GM23338 (cell line): ENCODE data around the gene VPS8. TPM values are rescaled to one million over a fixed set of nuclear protein-coding genes. Genes with fewer than 3 reads are reported as not detected.

Experiments
- ATAC-seq: fragments of 200-7000 bp; cut with Tn5 transposase; 3 replicates; pipeline ENCODE4 v1.9.1; 2020
- DNase-seq: peaks from one replicate; pipeline ENCODE4 v3.0.0-alpha.2; 2015; ENCODE audit warnings: low spot score
- H2AFZ ChIP-seq: fragments of 200-600 bp; sonication (generic); 2 replicates; pipeline ENCODE4 v1.8.0; 2016; ENCODE audit warnings: antibody characterized with exemption, mild to moderate bottlenecking, moderate library complexity
- H3F3A ChIP-seq: fragments of 200-600 bp; sonication (generic); replicated peaks from 2 replicates; pipeline ENCODE4 v1.8.0; 2017; ENCODE audit warnings: antibody characterized with exemption, mixed run types, low read depth
- H3K27ac ChIP-seq: fragments of 200-600 bp; sonication (generic); 2 replicates; pipeline ENCODE4 v1.6.1; 2016; ENCODE audit warnings: low read depth
- H3K27me3 ChIP-seq: fragments of 200-600 bp; sonication (generic); 2 replicates; pipeline ENCODE4 v1.8.0; 2016; ENCODE audit warnings: mild to moderate bottlenecking, mixed run types, moderate library complexity; ENCODE audit not compliant: insufficient read depth
- H3K36me3 ChIP-seq: fragments of 200-600 bp; sonication (generic); 2 replicates; pipeline ENCODE4 v1.8.0; 2016; ENCODE audit warnings: mild to moderate bottlenecking; ENCODE audit not compliant: insufficient read depth
- H3K4me1 ChIP-seq: fragments of 200-600 bp; sonication (generic); 2 replicates; pipeline ENCODE4 v1.8.0; 2016; ENCODE audit warnings: mild to moderate bottlenecking, moderate library complexity; ENCODE audit not compliant: insufficient read depth
- H3K4me2 ChIP-seq: fragments of 200-600 bp; sonication (generic); 2 replicates; pipeline ENCODE4 v1.7.1; 2017; ENCODE audit warnings: mixed run types
- H3K4me3 ChIP-seq: fragments of 200-600 bp; sonication (generic); 2 replicates; pipeline ENCODE4 v1.6.1; 2016; ENCODE audit warnings: mixed run types
- H3K79me2 ChIP-seq: fragments of 200-600 bp; sonication (generic); replicated peaks from 2 replicates; pipeline ENCODE4 v1.8.0; 2017; ENCODE audit warnings: mild to moderate bottlenecking; ENCODE audit not compliant: insufficient read depth
- H3K9me2 ChIP-seq: fragments of 200-600 bp; sonication (generic); 2 replicates; pipeline ENCODE4 v1.8.0; 2017; ENCODE audit not compliant: insufficient read depth
- H4K20me1 ChIP-seq: fragments of 200-600 bp; sonication (generic); replicated peaks from 2 replicates; pipeline ENCODE4 v1.8.0; 2017; ENCODE audit warnings: mild to moderate bottlenecking; ENCODE audit not compliant: insufficient read depth
- H3K27ac Mint-ChIP-seq: 2 replicates; pipeline ENCODE4 v1.8.0; 2020; ENCODE audit warnings: inconsistent platforms, mild to moderate bottlenecking, moderate library complexity, mixed read lengths
- H3K27me3 Mint-ChIP-seq: 3 replicates; pipeline ENCODE4 v1.8.0; 2022; ENCODE audit warnings: low read depth, mild to moderate bottlenecking, moderate library complexity, mixed read lengths, inconsistent platforms; ENCODE audit not compliant: insufficient read depth, poor library complexity
- H3K36me3 Mint-ChIP-seq: 3 replicates; pipeline ENCODE4 v1.8.0; 2021; ENCODE audit warnings: low read depth, mild to moderate bottlenecking, inconsistent platforms, moderate library complexity, mixed read lengths
- H3K4me1 Mint-ChIP-seq: 3 replicates; pipeline ENCODE4 v1.8.0; 2020; ENCODE audit warnings: mild to moderate bottlenecking, inconsistent platforms, mixed read lengths
- H3K4me3 Mint-ChIP-seq: 3 replicates; pipeline ENCODE4 v1.8.0; 2021; ENCODE audit warnings: moderate library complexity, mild to moderate bottlenecking, inconsistent platforms, mixed read lengths
- H3K9me3 Mint-ChIP-seq: 3 replicates; pipeline ENCODE4 v1.8.0; 2020; ENCODE audit warnings: moderate library complexity, mild to moderate bottlenecking, inconsistent platforms, mixed read lengths
- CREB1 ChIP-seq: fragments of 250-450 bp; sonication (Bioruptor Pico); IDR thresholded peaks from 2 replicates; pipeline ENCODE4 v1.5.0; 2020; ENCODE audit warnings: low read depth, mild to moderate bottlenecking, moderate library complexity
- EZH2 ChIP-seq: fragments of 200-600 bp; sonication (generic); IDR thresholded peaks from one replicate; pipeline ENCODE4 v1.8.0; 2017; ENCODE audit warnings: antibody characterized with exemption, mild to moderate bottlenecking, low read depth; ENCODE audit not compliant: unreplicated experiment
- ZNF331 ChIP-seq: fragments of 250-450 bp; sonication (Bioruptor Pico); IDR thresholded peaks from 2 replicates; pipeline ENCODE4 v1.5.0; 2020; ENCODE audit warnings: low read depth, mild to moderate bottlenecking, moderate library complexity
- polyA plus RNA-seq: library from polyadenylated mRNA; unstranded; fragments of >200 nt; fragmentation: Nextera tagmentation; extraction: Ambion mirVana; gene quantifications from 2 replicates; pipeline ENCODE4 v1.2.1, GENCODE V29; 2016
- total RNA-seq: library from RNA; depleted of rRNA; stranded (reverse); fragments of >200 nt; shearing (Covaris generic); gene quantifications from 2 replicates; pipeline ENCODE4 v1.2.3, GENCODE V29; 2014
- TF ChIP-seq, protein P1 (sequence below), 2 experiments: fragments of 200-600 bp in 1 of 2; sonication (generic) in 1 of 2; conservative IDR thresholded peaks; 2 replicates each; pipeline versions ENCODE4 v1.5.1 to v1.6.1; 2016 to 2017; ENCODE audit warnings: antibody characterized with exemption in 2 of 2, low read depth in 2 of 2, mild to moderate bottlenecking in 2 of 2, moderate library complexity in 1 of 2
- TF ChIP-seq, protein P2 (sequence below): fragments of 250-450 bp; sonication (Bioruptor Pico); IDR thresholded peaks from 2 replicates; pipeline ENCODE4 v1.5.0; 2020; ENCODE audit warnings: mild to moderate bottlenecking, moderate library complexity

The VPS8 gene
- total and polyA plus RNA-seq, 2 experiments from 2014 or later, result 17.3 to 45.5 TPM

DNA sequence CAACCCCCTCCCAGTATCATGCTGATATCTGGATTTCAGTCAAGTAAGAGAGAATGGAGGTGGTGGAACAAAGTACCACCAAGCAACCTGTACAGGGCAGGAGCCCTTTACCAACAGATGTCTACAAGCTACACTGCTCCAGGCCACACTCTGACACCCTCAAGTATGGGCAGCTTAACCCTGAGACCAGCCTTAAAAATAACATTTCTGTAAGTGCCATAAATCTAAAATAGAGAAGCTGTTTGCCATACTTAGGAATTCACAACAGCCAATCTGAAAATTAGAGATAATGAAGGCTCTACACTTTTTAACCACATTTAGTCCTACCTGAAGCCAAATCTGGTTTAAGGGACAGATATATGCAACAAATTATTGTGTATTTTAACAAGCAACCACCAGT lies 281.1 kb downstream of the VPS8 start:
- Histone ChIP-seq H3F3A (no peaks in the 10 kb centered on the region), H3K4me1 (peaks cover 5% of the 10 kb centered on the region; the same call in 1 of the 2 replicates), H3K36me3 (no peaks in the 10 kb centered on the region), H3K4me2 (no peak overlapping the region), H3K27me3 (no peaks in the 10 kb centered on the region), H3K79me2 (no peaks in the 10 kb centered on the region), H3K4me3 (no peak overlapping the region), H4K20me1 (no peaks in the 10 kb centered on the region), H3K27ac (no peak overlapping the region), H2AFZ (no peak overlapping the region), H3K9me2 (no peaks in the 10 kb centered on the region)
- TF ChIP-seq, protein P1, sequence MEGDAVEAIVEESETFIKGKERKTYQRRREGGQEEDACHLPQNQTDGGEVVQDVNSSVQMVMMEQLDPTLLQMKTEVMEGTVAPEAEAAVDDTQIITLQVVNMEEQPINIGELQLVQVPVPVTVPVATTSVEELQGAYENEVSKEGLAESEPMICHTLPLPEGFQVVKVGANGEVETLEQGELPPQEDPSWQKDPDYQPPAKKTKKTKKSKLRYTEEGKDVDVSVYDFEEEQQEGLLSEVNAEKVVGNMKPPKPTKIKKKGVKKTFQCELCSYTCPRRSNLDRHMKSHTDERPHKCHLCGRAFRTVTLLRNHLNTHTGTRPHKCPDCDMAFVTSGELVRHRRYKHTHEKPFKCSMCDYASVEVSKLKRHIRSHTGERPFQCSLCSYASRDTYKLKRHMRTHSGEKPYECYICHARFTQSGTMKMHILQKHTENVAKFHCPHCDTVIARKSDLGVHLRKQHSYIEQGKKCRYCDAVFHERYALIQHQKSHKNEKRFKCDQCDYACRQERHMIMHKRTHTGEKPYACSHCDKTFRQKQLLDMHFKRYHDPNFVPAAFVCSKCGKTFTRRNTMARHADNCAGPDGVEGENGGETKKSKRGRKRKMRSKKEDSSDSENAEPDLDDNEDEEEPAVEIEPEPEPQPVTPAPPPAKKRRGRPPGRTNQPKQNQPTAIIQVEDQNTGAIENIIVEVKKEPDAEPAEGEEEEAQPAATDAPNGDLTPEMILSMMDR (conservative IDR thresholded peaks at IDR 0.05; ENCODE audit: low read depth in 2 of 2), result no peak
- no peak for TF ChIP-seq CREB1
- no peak for TF ChIP-seq EZH2
- no peak for TF ChIP-seq ZNF331 (CRISPR knock-in tag)
- TF ChIP-seq, protein P2, sequence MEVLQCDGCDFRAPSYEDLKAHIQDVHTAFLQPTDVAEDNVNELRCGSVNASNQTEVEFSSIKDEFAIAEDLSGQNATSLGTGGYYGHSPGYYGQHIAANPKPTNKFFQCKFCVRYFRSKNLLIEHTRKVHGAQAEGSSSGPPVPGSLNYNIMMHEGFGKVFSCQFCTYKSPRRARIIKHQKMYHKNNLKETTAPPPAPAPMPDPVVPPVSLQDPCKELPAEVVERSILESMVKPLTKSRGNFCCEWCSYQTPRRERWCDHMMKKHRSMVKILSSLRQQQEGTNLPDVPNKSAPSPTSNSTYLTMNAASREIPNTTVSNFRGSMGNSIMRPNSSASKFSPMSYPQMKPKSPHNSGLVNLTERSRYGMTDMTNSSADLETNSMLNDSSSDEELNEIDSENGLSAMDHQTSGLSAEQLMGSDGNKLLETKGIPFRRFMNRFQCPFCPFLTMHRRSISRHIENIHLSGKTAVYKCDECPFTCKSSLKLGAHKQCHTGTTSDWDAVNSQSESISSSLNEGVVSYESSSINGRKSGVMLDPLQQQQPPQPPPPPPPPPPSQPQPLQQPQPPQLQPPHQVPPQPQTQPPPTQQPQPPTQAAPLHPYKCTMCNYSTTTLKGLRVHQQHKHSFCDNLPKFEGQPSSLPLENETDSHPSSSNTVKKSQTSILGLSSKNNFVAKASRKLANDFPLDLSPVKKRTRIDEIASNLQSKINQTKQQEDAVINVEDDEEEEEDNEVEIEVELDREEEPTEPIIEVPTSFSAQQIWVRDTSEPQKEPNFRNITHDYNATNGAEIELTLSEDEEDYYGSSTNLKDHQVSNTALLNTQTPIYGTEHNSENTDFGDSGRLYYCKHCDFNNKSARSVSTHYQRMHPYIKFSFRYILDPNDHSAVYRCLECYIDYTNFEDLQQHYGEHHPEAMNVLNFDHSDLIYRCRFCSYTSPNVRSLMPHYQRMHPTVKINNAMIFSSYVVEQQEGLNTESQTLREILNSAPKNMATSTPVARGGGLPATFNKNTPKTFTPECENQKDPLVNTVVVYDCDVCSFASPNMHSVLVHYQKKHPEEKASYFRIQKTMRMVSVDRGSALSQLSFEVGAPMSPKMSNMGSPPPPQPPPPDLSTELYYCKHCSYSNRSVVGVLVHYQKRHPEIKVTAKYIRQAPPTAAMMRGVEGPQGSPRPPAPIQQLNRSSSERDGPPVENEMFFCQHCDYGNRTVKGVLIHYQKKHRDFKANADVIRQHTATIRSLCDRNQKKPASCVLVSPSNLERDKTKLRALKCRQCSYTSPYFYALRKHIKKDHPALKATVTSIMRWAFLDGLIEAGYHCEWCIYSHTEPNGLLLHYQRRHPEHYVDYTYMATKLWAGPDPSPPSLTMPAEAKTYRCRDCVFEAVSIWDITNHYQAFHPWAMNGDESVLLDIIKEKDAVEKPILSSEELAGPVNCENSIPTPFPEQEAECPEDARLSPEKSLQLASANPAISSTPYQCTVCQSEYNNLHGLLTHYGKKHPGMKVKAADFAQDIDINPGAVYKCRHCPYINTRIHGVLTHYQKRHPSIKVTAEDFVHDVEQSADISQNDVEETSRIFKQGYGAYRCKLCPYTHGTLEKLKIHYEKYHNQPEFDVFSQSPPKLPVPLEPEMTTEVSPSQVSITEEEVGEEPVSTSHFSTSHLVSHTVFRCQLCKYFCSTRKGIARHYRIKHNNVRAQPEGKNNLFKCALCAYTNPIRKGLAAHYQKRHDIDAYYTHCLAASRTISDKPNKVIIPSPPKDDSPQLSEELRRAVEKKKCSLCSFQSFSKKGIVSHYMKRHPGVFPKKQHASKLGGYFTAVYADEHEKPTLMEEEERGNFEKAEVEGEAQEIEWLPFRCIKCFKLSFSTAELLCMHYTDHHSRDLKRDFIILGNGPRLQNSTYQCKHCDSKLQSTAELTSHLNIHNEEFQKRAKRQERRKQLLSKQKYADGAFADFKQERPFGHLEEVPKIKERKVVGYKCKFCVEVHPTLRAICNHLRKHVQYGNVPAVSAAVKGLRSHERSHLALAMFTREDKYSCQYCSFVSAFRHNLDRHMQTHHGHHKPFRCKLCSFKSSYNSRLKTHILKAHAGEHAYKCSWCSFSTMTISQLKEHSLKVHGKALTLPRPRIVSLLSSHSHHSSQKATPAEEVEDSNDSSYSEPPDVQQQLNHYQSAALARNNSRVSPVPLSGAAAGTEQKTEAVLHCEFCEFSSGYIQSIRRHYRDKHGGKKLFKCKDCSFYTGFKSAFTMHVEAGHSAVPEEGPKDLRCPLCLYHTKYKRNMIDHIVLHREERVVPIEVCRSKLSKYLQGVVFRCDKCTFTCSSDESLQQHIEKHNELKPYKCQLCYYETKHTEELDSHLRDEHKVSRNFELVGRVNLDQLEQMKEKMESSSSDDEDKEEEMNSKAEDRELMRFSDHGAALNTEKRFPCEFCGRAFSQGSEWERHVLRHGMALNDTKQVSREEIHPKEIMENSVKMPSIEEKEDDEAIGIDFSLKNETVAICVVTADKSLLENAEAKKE (CRISPR knock-in tag), result no peak
- ATAC-seq (no peak), DNase-seq (no peak)
- H3K27me3 Mint-ChIP-seq, result peaks cover 3% of the 10 kb centered on the region
- no peaks in the 10 kb centered on the region for H3K9me3 Mint-ChIP-seq
- no peak overlapping the region for H3K27ac Mint-ChIP-seq
- peaks cover 7% of the 10 kb centered on the region for H3K4me1 Mint-ChIP-seq
- no peaks in the 10 kb centered on the region for H3K36me3 Mint-ChIP-seq
- H3K4me3 Mint-ChIP-seq, result no peak overlapping the region
